ENCODE measurements around the gene KNTC1.
"Not testable (repeated sequence)": the region's sequence is repeated elsewhere in the genome, so short reads cannot be mapped to it uniquely, and the experiment has no call there.

The KNTC1 gene

GRCh38 chr12:122615780-122616179 lies 88.7 kb downstream of the KNTC1 start:
- DNase-seq (ENCODE audit: low read depth), result no peak
- TF ChIP-seq, protein P1, sequence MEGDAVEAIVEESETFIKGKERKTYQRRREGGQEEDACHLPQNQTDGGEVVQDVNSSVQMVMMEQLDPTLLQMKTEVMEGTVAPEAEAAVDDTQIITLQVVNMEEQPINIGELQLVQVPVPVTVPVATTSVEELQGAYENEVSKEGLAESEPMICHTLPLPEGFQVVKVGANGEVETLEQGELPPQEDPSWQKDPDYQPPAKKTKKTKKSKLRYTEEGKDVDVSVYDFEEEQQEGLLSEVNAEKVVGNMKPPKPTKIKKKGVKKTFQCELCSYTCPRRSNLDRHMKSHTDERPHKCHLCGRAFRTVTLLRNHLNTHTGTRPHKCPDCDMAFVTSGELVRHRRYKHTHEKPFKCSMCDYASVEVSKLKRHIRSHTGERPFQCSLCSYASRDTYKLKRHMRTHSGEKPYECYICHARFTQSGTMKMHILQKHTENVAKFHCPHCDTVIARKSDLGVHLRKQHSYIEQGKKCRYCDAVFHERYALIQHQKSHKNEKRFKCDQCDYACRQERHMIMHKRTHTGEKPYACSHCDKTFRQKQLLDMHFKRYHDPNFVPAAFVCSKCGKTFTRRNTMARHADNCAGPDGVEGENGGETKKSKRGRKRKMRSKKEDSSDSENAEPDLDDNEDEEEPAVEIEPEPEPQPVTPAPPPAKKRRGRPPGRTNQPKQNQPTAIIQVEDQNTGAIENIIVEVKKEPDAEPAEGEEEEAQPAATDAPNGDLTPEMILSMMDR (conservative IDR thresholded peaks at IDR 0.05; ENCODE audit: low read depth, low read length), result no peak
- H3K4me3 ChIP-seq (ENCODE audit: low read length), result no peak overlapping the region

DNA sequence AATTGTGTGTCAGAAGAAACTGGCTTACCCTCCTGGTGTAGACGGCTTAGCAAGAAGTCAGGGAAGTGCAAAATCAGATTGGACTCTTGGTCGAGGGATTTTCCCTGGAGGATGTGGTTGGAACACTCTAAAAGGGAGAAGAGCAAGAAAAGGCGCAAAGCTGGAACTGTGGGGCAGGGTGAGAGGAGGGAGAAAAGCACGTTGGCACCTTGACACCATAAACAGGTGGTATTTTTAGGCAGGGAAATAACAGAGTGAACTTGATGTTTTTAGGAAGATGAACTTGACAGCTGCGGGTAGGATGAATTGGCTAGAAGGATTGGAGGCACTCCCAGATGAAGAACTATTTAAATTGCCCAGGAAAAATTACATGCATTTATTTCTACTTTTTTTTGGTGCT lies 108.4 kb downstream of the KNTC1 start:
- DNase-seq (ENCODE audit: low read depth), result no peak
- TF ChIP-seq, protein P1 (conservative IDR thresholded peaks at IDR 0.05; ENCODE audit: low read depth, low read length), result no peak
- H3K4me3 ChIP-seq (ENCODE audit: low read length), result no peak overlapping the region

GRCh38 chr12:122643207-122643805 lies 116.3 kb downstream of the KNTC1 start:
- H3K4me3 ChIP-seq (ENCODE audit: low read length), result no peak overlapping the region
- DNase-seq (ENCODE audit: low read depth), result no peak

DNA sequence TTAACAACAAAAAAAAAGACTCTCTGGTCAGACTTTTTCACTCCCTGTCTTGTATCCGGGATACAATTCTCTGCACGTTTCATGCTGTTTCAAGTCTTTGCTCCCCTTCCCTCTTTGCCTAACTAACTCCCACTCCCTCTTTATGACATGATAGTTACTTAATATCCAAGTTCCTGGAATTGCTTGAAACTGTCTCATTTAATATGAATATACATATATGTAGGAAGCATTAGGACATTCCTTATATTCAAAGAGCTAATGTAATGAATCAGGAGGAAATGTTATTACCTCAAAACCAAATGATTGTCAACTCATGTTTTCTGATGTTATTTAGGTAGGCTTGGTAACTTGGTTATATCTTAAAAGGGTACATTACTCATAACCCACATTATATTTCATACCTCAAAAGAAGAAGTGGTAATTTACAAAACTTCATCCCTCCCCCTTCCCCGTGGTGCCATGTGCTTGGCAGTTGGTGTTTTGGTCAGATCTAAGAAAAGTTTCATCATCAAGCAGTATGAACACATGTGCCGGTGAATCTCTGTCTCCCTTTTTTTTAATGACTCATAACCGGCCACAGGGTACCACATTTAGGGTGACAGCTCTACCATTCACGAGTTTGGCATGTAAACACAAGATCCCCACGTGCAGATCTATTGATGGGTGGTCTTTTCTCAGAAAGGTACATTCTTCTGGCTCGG lies 119.6 kb downstream of the KNTC1 start:
- TF ChIP-seq, protein P1 (conservative IDR thresholded peaks at IDR 0.05; ENCODE audit: low read depth, low read length), result no peak
- no peak for DNase-seq (ENCODE audit: low read depth)
- H3K4me3 ChIP-seq (ENCODE audit: low read length), result no peak overlapping the region

More at GRCh38 chr12:122643207-122643805, 116.3 kb downstream of the KNTC1 start:
- TF ChIP-seq, protein P1 (conservative IDR thresholded peaks at IDR 0.05; ENCODE audit: low read depth, low read length), result no peak

DNA sequence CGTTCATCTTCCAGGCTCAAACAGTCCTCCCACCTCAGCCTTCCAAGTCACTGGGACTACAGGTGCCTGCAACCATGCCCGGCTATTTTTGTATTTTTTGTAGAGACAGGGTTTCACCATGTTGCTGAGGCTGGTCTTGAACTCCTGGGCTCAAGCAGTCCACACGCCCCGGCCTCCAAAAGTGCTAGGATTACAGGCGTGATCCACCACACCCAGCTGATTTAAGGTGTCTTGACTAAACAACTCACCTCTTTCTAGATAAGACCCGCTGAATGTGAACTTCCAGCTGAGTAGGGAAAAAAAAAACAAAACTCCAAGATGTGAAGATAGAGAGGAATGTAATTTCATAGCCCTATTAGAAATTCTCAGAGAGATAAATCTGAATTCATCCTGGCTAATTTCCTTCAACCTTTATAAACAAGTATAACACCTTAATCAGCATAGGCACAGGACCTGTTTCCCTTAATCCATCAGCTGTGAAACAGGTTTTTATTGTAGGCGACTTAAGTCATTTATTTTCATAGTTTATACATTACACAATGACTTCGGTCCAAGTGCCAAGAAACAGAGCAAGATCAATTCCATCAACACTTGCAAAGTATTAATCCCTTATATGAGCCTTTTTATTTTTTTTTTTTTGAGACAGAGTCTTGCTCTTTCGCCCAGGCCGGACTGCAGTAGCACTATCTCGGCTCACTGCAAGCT lies 124.6 kb downstream of the KNTC1 start:
- no peak overlapping the region for H3K4me3 ChIP-seq (ENCODE audit: low read length)
- TF ChIP-seq, protein P1 (conservative IDR thresholded peaks at IDR 0.05; ENCODE audit: low read depth, low read length), result no peak
- DNase-seq (ENCODE audit: low read depth), result peak; percentile 34

GRCh38 chr12:122653291-122653690 lies 126.2 kb downstream of the KNTC1 start:
- H3K4me3 ChIP-seq (ENCODE audit: low read length); DNase-seq (ENCODE audit: low read depth): not testable (repeated sequence)

DNA sequence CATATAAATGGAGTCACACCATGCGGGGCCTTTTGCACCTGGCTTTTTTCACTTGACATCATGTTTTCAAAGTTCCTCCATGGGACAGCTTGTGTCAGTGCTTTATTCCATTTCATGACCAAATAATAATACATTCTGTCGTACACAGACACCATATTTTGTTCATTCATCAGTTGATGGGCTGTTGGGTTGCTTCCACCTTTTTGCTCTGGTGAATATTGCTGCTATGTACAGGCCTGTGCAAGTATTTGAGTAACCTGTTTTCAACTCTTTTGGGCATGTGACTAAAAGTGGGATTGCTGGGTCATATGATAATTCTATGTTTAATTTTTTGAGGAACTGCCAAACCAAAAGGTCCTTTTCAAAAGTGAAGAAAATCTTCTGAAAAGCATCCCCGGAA lies 129.2 kb downstream of the KNTC1 start:
- TF ChIP-seq, protein P1 (conservative IDR thresholded peaks at IDR 0.05; ENCODE audit: low read depth, low read length), result no peak
- no peak for DNase-seq (ENCODE audit: low read depth)
- no peak overlapping the region for H3K4me3 ChIP-seq (ENCODE audit: low read length)

Data from retinal pigment epithelial cell (primary cell).